Hepatic stellate cell (primary cell): ENCODE measurements around the gene KAZN.
"Not testable (repeated sequence)": the region's sequence is repeated elsewhere in the genome, so short reads cannot be mapped to it uniquely, and the experiment has no call there.

ENCODE experiments used
- DNase-seq: peaks from one replicate; pipeline ENCODE4 v3.0.0; 2011; ENCODE audit warnings: low spot score

The KAZN gene

GRCh38 chr1:14956579-14957195, 358.2 kb downstream of the KAZN start:
- no peak for DNase-seq

- no peak for DNase-seq
These were observed 359.1 kb downstream of the KAZN start for GRCh38 chr1:14957375-14958098.

- DNase-seq: no peak
These were observed 360.0 kb downstream of the KAZN start for GRCh38 chr1:14958249-14959058.

GRCh38 chr1:14959059-14959694, 360.7 kb downstream of the KAZN start:
- no peak for DNase-seq

GRCh38 chr1:14961661-14962267, 363.3 kb downstream of the KAZN start:
- no peak for DNase-seq

GRCh38 chr1:14962407-14962806, 363.9 kb downstream of the KAZN start:
- no peak for DNase-seq

GRCh38 chr1:14963791-14964710, 365.6 kb downstream of the KAZN start:
- not testable (repeated sequence) for DNase-seq

- no peak for DNase-seq
These were observed 366.2 kb downstream of the KAZN start for GRCh38 chr1:14964711-14965055.

GRCh38 chr1:14968251-14968851, 369.9 kb downstream of the KAZN start:
- peak; percentile 89 for DNase-seq

- no peak for DNase-seq
These were observed 370.5 kb downstream of the KAZN start for GRCh38 chr1:14969006-14969405.

GRCh38 chr1:14970115-14970798, 371.8 kb downstream of the KAZN start:
- DNase-seq: peak; percentile 90

- DNase-seq: no peak
These were observed 372.3 kb downstream of the KAZN start for GRCh38 chr1:14970799-14971141.

GRCh38 chr1:14971221-14971620, 372.7 kb downstream of the KAZN start:
- no peak for DNase-seq

- DNase-seq: no peak
These were observed 373.6 kb downstream of the KAZN start for GRCh38 chr1:14972107-14972506.

- no peak for DNase-seq
These were observed 375.3 kb downstream of the KAZN start for GRCh38 chr1:14973773-14974172.

- no peak for DNase-seq
These were observed 375.9 kb downstream of the KAZN start for GRCh38 chr1:14974361-14974760.

GRCh38 chr1:14975119-14975518, 376.6 kb downstream of the KAZN start:
- DNase-seq: no peak

GRCh38 chr1:14976256-14976655, 377.8 kb downstream of the KAZN start:
- no peak for DNase-seq

GRCh38 chr1:14977338-14977931, 378.9 kb downstream of the KAZN start:
- no peak for DNase-seq
